GM10847 (cell line): Measurements from ENCODE around the gene ANKRD31.

Experiments
- POLR2A ChIP-seq: IDR thresholded peaks from 2 replicates; pipeline ENCODE4 v1.6.1; 2011; ENCODE audit not compliant: insufficient read length; ENCODE audit errors: extremely low read depth

The ANKRD31 gene

GRCh38 chr5:75031366-75031765 lies 205.3 kb downstream of the ANKRD31 start:
- TF ChIP-seq POLR2A: no peak

- TF ChIP-seq POLR2A: no peak
Observed at GRCh38 chr5:75028090-75028489, 208.6 kb downstream of the ANKRD31 start.

- TF ChIP-seq POLR2A: no peak
Observed at GRCh38 chr5:75023368-75024159, 213.1 kb downstream of the ANKRD31 start.

GRCh38 chr5:75021800-75022199 lies 214.9 kb downstream of the ANKRD31 start:
- TF ChIP-seq POLR2A: no peak

GRCh38 chr5:75021219-75021618 lies 215.5 kb downstream of the ANKRD31 start:
- TF ChIP-seq POLR2A: no peak

GRCh38 chr5:75020016-75020656 lies 216.5 kb downstream of the ANKRD31 start:
- TF ChIP-seq POLR2A: no peak

- TF ChIP-seq POLR2A: no peak
Observed at GRCh38 chr5:75018805-75019587, 217.7 kb downstream of the ANKRD31 start.
